IgD-negative memory B cell (primary cell): Measurements from ENCODE around the gene SYTL2. TPM values are rescaled to one million over a fixed set of nuclear protein-coding genes. Genes with fewer than 3 reads are reported as not detected.
"Not testable (repeated sequence)": the region's sequence is repeated elsewhere in the genome, so short reads cannot be mapped to it uniquely, and the experiment has no call there.

Experiments used
- H3K27ac Mint-ChIP-seq, 3 donors: one replicate each; pipeline ENCODE4 v1.8.0; 2020 to 2022; ENCODE audit warnings: mild to moderate bottlenecking in 3 of 3, mixed read lengths in 3 of 3, moderate library complexity in 1 of 3
- H3K27me3 Mint-ChIP-seq: one replicate; pipeline ENCODE4 v1.8.0; 2021; ENCODE audit warnings: mixed read lengths
- H3K36me3 Mint-ChIP-seq: one replicate; pipeline ENCODE4 v1.8.0; 2020; ENCODE audit warnings: mild to moderate bottlenecking, mixed read lengths
- H3K4me1 Mint-ChIP-seq, 3 donors: one replicate each; pipeline ENCODE4 v1.8.0; 2020 to 2022; ENCODE audit warnings: mixed read lengths in 3 of 3, mild to moderate bottlenecking in 1 of 3
- H3K4me3 Mint-ChIP-seq, 4 donors: one replicate each; pipeline ENCODE4 v1.8.0; 2020 to 2022; ENCODE audit warnings: mild to moderate bottlenecking in 4 of 4, mixed read lengths in 4 of 4, moderate library complexity in 3 of 4
- H3K9me3 Mint-ChIP-seq, 3 donors: one replicate each; pipeline ENCODE4 v1.8.0; 2020 to 2021; ENCODE audit warnings: mixed read lengths in 3 of 3, mild to moderate bottlenecking in 1 of 3
- polyA plus RNA-seq: library from polyadenylated mRNA; unstranded; fragments of 300-500 nt; fragmentation: Illumina TruSeq; gene quantifications from one replicate; pipeline ENCODE4 v1.2.3, GENCODE V29; 2021

SYTL2 gene
- polyA plus RNA-seq, 1 donor from 2014 or later: 1.3 TPM

- no peaks in the 10 kb centered on the region for H3K36me3 Mint-ChIP-seq
- H3K27me3 Mint-ChIP-seq: no peaks in the 10 kb centered on the region
- H3K4me1 Mint-ChIP-seq: peaks cover 9 to 17% (median 14%) of the 10 kb centered on the region in 3 donors
- no peak overlapping the region for H3K4me3 Mint-ChIP-seq
- H3K9me3 Mint-ChIP-seq: no peaks in the 10 kb centered on the region
- H3K27ac Mint-ChIP-seq: no peak overlapping the region
Measured at GRCh38 chr11:85695546-85695945, 115.4 kb downstream of the SYTL2 start.

GRCh38 chr11:85694385-85694980 is 116.5 kb downstream of the SYTL2 start:
- Mint-ChIP-seq H3K9me3 (no peaks in the 10 kb centered on the region), H3K4me1 (peaks cover 1 to 10% (median 4%) of the 10 kb centered on the region in 3 donors), H3K27me3 (peaks cover 3% of the 10 kb centered on the region), H3K36me3 (no peaks in the 10 kb centered on the region), H3K4me3 (no peak overlapping the region), H3K27ac (no peak overlapping the region)

- H3K27ac Mint-ChIP-seq: peak within 1 kb of the TSS in 1 of 3 donors; percentile 52
- H3K4me3 Mint-ChIP-seq: peak within 1 kb of the TSS in 1 of 4 donors; percentile 54
- H3K9me3 Mint-ChIP-seq: no peaks in the 10 kb centered on the region
- H3K4me1 Mint-ChIP-seq: peaks cover 4 to 7% (median 7%) of the 10 kb centered on the region in 3 donors
- no peaks in the 10 kb centered on the region for H3K36me3 Mint-ChIP-seq
- peaks cover 12% of the 10 kb centered on the region for H3K27me3 Mint-ChIP-seq
Measured at GRCh38 chr11:85685820-85686459, 125.0 kb downstream of the SYTL2 start, which contains the start of gene CCDC89. Gene CCDC89 (minus strand): TSS chr11:85686195. CDS start chr11:85686130, 65 bp downstream.

GRCh38 chr11:85685125-85685819 is 125.7 kb downstream of the SYTL2 start:
- Mint-ChIP-seq H3K27me3 (peaks cover 12% of the 10 kb centered on the region), H3K9me3 (no peaks in the 10 kb centered on the region), H3K27ac (peak overlapping the region in 1 of 3 donors; percentile 52), H3K36me3 (no peaks in the 10 kb centered on the region), H3K4me3 (peak overlapping the region in 1 of 4 donors; percentile 54), H3K4me1 (peaks cover 4 to 7% (median 7%) of the 10 kb centered on the region in 3 donors)

GRCh38 chr11:85682330-85683305 is 128.3 kb downstream of the SYTL2 start:
- Mint-ChIP-seq H3K36me3 (no peaks in the 10 kb centered on the region), H3K4me3 (peak overlapping the region; percentile 59 to 90 (median 86)), H3K27me3 (peaks cover 5% of the 10 kb centered on the region), H3K9me3 (no peaks in the 10 kb centered on the region), H3K27ac (peak overlapping the region; percentile 2 to 78 (median 41)), H3K4me1 (peaks cover 4 to 7% (median 7%) of the 10 kb centered on the region in 3 donors)

- Mint-ChIP-seq H3K4me1 (peaks cover 4 to 7% (median 7%) of the 10 kb centered on the region in 3 donors), H3K4me3 (no peak overlapping the region), H3K27me3 (peaks cover 5% of the 10 kb centered on the region), H3K27ac (no peak overlapping the region), H3K9me3 (no peaks in the 10 kb centered on the region), H3K36me3 (no peaks in the 10 kb centered on the region)
Measured at GRCh38 chr11:85680897-85681296, 130.0 kb downstream of the SYTL2 start.

GRCh38 chr11:85679576-85679975 is 131.4 kb downstream of the SYTL2 start:
- peaks cover 0 to 2% (median 0%) of the 10 kb centered on the region in 3 donors for H3K9me3 Mint-ChIP-seq
- H3K27ac Mint-ChIP-seq: no peak overlapping the region
- H3K36me3 Mint-ChIP-seq: no peaks in the 10 kb centered on the region
- no peak overlapping the region for H3K4me3 Mint-ChIP-seq
- H3K4me1 Mint-ChIP-seq: peaks cover 4 to 7% (median 7%) of the 10 kb centered on the region in 3 donors
- H3K27me3 Mint-ChIP-seq: peaks cover 2% of the 10 kb centered on the region

- peaks cover 0 to 8% (median 4%) of the 10 kb centered on the region in 3 donors for H3K9me3 Mint-ChIP-seq
- no peaks in the 10 kb centered on the region for H3K27me3 Mint-ChIP-seq
- H3K36me3 Mint-ChIP-seq: peaks cover 3% of the 10 kb centered on the region
- H3K4me3 Mint-ChIP-seq: no peak overlapping the region
- H3K4me1 Mint-ChIP-seq: peaks cover 0 to 4% (median 0%) of the 10 kb centered on the region in 3 donors
- no peak overlapping the region for H3K27ac Mint-ChIP-seq
Measured at GRCh38 chr11:85673393-85673792, 137.5 kb downstream of the SYTL2 start.

- peaks cover 0 to 8% (median 4%) of the 10 kb centered on the region in 3 donors for H3K9me3 Mint-ChIP-seq
- H3K36me3 Mint-ChIP-seq: peaks cover 3% of the 10 kb centered on the region
- no peaks in the 10 kb centered on the region for H3K27me3 Mint-ChIP-seq
- H3K27ac Mint-ChIP-seq: no peak overlapping the region
- H3K4me1 Mint-ChIP-seq: peaks cover 0 to 4% (median 0%) of the 10 kb centered on the region in 3 donors
- H3K4me3 Mint-ChIP-seq: peak overlapping the region in 1 of 4 donors; percentile 8
Measured at GRCh38 chr11:85672105-85672902, 138.6 kb downstream of the SYTL2 start.

- H3K9me3 Mint-ChIP-seq, H3K36me3 Mint-ChIP-seq, H3K27me3 Mint-ChIP-seq, H3K27ac Mint-ChIP-seq, H3K4me1 Mint-ChIP-seq: not testable (repeated sequence)
- peak overlapping the region in 1 of 4 donors; percentile 43 for H3K4me3 Mint-ChIP-seq
Measured at GRCh38 chr11:85670949-85671663, 139.8 kb downstream of the SYTL2 start.

- Mint-ChIP-seq H3K9me3 (peaks cover 0 to 4% (median 3%) of the 10 kb centered on the region in 3 donors), H3K4me1 (peaks cover 8 to 16% (median 13%) of the 10 kb centered on the region in 3 donors), H3K27ac (no peak overlapping the region), H3K27me3 (no peaks in the 10 kb centered on the region), H3K36me3 (peaks cover 5% of the 10 kb centered on the region), H3K4me3 (peak overlapping the region in 1 of 4 donors; percentile 31)
Measured at GRCh38 chr11:85668157-85668556, 142.8 kb downstream of the SYTL2 start.

GRCh38 chr11:85666687-85667086 is 144.3 kb downstream of the SYTL2 start:
- Mint-ChIP-seq H3K4me3 (peak overlapping the region in 1 of 4 donors; percentile 44), H3K27me3 (no peaks in the 10 kb centered on the region), H3K27ac (no peak overlapping the region), H3K36me3 (peaks cover 5% of the 10 kb centered on the region), H3K9me3 (peaks cover 0 to 1% (median 0%) of the 10 kb centered on the region in 3 donors), H3K4me1 (peaks cover 15 to 21% (median 16%) of the 10 kb centered on the region in 3 donors)

- Mint-ChIP-seq H3K27me3 (no peaks in the 10 kb centered on the region), H3K36me3 (peaks cover 2% of the 10 kb centered on the region), H3K9me3 (no peaks in the 10 kb centered on the region), H3K27ac (peak overlapping the region in 2 of 3 donors; percentile 98 to 99), H3K4me1 (peaks cover 23 to 30% (median 24%) of the 10 kb centered on the region in 3 donors), H3K4me3 (peak overlapping the region in 3 of 4 donors; percentile 32 to 100 (median 99))
Measured at GRCh38 chr11:85665733-85666132, 145.2 kb downstream of the SYTL2 start.
